ENCODE results near the gene CSNK2B.

DNA sequence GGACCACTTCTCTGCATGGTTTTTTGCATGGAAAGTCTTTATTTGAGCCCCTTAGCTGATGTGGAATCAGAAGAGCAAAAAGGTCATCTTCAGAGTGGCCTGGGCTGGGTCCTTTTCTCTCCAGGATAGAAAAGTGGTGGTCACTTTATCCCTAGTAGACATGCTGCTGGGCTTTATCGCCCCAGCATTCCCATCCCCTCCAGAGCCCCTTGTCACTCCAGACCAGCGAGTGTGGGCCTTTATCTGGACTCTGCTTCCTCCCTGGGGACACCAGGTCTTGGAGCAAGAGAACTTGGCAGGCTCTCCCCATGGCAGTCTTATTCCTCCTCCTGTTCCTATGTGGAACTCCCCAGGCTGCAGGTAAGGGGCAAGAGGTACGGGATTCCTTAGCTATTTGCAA, 40.7 kb downstream of the CSNK2B start, which contains the start of gene LY6G6F:
- TF ChIP-seq, protein P1, sequence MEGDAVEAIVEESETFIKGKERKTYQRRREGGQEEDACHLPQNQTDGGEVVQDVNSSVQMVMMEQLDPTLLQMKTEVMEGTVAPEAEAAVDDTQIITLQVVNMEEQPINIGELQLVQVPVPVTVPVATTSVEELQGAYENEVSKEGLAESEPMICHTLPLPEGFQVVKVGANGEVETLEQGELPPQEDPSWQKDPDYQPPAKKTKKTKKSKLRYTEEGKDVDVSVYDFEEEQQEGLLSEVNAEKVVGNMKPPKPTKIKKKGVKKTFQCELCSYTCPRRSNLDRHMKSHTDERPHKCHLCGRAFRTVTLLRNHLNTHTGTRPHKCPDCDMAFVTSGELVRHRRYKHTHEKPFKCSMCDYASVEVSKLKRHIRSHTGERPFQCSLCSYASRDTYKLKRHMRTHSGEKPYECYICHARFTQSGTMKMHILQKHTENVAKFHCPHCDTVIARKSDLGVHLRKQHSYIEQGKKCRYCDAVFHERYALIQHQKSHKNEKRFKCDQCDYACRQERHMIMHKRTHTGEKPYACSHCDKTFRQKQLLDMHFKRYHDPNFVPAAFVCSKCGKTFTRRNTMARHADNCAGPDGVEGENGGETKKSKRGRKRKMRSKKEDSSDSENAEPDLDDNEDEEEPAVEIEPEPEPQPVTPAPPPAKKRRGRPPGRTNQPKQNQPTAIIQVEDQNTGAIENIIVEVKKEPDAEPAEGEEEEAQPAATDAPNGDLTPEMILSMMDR (conservative IDR thresholded peaks at IDR 0.05; ENCODE audit: low read length) = no peak
- no peak for TF ChIP-seq EZH2phosphoT487 (IDR thresholded peaks at IDR 0.05; ENCODE audit: borderline replicate concordance, low read depth, low read length)
